HG03060 (cell line): ENCODE measurements around the gene BRD3OS.

Experiments
- ATAC-seq: cut with Tn5 transposase; IDR thresholded peaks from one replicate; pipeline ENCODE4 v1.9.1; 2021; ENCODE audit warnings: low read depth, moderate number of reproducible peaks; ENCODE audit not compliant: unreplicated experiment

The BRD3OS gene

GRCh38 chr9:134003237-134003636 lies 22.0 kb upstream of the BRD3OS start:
- no peak for ATAC-seq

- ATAC-seq, result no peak
Observed at GRCh38 chr9:134004131-134004873, 21.0 kb upstream of the BRD3OS start.

GRCh38 chr9:134004881-134005280 lies 20.4 kb upstream of the BRD3OS start:
- no peak for ATAC-seq

GRCh38 chr9:134005381-134005780 lies 19.9 kb upstream of the BRD3OS start:
- no peak for ATAC-seq

GRCh38 chr9:134007150-134007549 lies 18.1 kb upstream of the BRD3OS start:
- ATAC-seq, result no peak

- no peak for ATAC-seq
Observed at GRCh38 chr9:134007571-134007970, 17.7 kb upstream of the BRD3OS start.

GRCh38 chr9:134010310-134011173 lies 14.7 kb upstream of the BRD3OS start:
- no peak for ATAC-seq

- ATAC-seq, result no peak
Observed at GRCh38 chr9:134011401-134011800, 13.9 kb upstream of the BRD3OS start.

- ATAC-seq, result no peak
Observed at GRCh38 chr9:134014946-134015345, 10.3 kb upstream of the BRD3OS start.

- no peak for ATAC-seq
Observed at GRCh38 chr9:134024214-134024792, 978 bp upstream of the BRD3OS start.

- ATAC-seq, result no peak
Observed at GRCh38 chr9:134025606-134026541, 593 bp downstream of the BRD3OS start.

GRCh38 chr9:134026581-134026980 lies 1.3 kb downstream of the BRD3OS start:
- no peak for ATAC-seq

GRCh38 chr9:134026981-134027380 lies 1.7 kb downstream of the BRD3OS start:
- ATAC-seq, result no peak

GRCh38 chr9:134027561-134027960 lies 2.3 kb downstream of the BRD3OS start:
- ATAC-seq, result no peak

- ATAC-seq, result no peak
Observed at GRCh38 chr9:134028076-134028475, 2.8 kb downstream of the BRD3OS start.

GRCh38 chr9:134028575-134029247 lies 3.4 kb downstream of the BRD3OS start:
- ATAC-seq, result no peak

- ATAC-seq, result no peak
Observed at GRCh38 chr9:134029248-134030226, 4.3 kb downstream of the BRD3OS start.

- no peak for ATAC-seq
Observed at GRCh38 chr9:134030821-134031470, 5.7 kb downstream of the BRD3OS start.
